ENCODE measurements around the gene MTM1.

Gene MTM1

GRCh38 chrX:150530821-150531220 is 37.6 kb upstream of the MTM1 start:
- DNase-seq (ENCODE audit: low spot score): no peak
- in situ Hi-C loops (cut with MboI; ENCODE audit: low pct_unique_long_range_greater_than_20kb, low sequenced_read_pairs, unreplicated experiment): no loop called here
- TF ChIP-seq CTCF (IDR thresholded peaks at IDR 0.05; ENCODE audit: extremely low read depth, insufficient read depth, missing control alignments): no peak

DNA sequence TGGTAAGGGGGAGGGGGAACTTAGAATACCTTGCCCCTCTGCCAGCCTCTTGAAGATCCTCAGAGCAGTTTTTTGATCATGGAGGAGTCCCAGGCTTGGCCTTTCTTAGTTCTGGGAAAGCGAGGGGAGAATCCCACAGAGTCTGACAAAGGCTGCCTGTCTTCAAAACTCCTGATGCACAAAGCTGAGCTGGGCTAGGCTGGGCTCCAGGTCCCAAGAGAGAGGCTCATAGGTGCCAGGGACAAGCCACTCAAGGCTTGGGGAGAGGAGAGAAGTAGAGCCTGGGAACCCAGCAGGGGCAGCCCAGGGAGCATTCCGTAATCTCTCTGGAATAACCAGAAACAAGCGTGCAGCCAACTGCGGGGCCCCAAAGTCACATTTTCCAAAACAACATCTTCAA is 37.0 kb upstream of the MTM1 start:
- in situ Hi-C loops (cut with MboI; ENCODE audit: low pct_unique_long_range_greater_than_20kb, low sequenced_read_pairs, unreplicated experiment): no loop called here
- DNase-seq (ENCODE audit: low spot score): no peak
- no peak for TF ChIP-seq CTCF (IDR thresholded peaks at IDR 0.05; ENCODE audit: extremely low read depth, insufficient read depth, missing control alignments)

DNA sequence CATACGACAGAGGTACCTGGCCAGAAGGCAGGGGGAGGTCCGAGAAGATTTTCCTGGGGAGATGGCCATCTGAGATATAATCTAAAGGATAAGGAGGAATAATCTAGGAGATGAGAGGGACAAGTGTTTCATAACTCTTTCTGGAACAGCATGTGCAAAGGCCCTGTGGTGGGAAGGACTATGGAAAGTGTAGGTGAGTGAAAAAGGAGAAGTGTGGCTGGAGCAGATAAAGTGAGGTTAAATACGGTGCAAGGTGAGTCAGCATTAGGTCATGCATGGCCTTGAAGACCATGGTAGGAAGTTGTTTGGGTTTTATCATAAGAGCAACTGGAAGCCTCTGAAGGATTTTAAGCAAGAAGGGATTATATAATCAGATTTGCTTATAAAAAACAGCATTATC is 34.6 kb upstream of the MTM1 start:
- in situ Hi-C loops (cut with MboI; ENCODE audit: low pct_unique_long_range_greater_than_20kb, low sequenced_read_pairs, unreplicated experiment): no loop called here
- no peak for DNase-seq (ENCODE audit: low spot score)
- TF ChIP-seq CTCF (IDR thresholded peaks at IDR 0.05; ENCODE audit: extremely low read depth, insufficient read depth, missing control alignments): no peak

DNA sequence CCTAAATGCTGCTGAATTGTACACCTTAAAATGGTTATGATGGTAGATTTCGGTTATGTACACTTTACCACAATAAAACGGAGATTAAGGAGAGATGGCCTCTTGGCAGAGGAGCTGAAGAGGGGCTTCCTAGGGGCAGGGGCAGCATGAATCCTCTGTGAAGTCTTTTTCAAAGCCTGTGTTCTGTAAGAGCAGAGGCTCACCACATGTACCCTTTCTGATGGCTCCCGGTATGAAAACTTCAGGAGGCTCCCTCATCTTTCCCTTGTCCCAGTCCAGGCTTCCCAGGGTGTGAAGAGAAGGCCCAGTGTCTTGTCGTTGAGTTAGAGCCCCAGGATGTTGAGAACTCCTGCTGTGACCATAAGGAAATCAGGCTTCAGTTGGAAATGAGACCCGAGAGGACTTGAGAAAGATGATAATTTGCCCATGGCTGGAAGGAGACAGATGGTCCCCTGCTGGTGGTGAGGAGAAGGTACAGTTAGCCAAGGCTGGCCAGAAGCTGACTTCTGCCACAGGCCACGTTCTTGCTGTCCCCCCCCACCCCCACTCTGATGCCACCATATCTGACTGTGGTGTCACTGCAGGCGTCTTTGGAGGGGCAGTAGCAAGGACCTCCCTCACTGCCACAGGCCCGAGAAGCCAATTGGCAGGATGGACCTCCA is 31.8 kb upstream of the MTM1 start:
- in situ Hi-C loops (cut with MboI; ENCODE audit: low pct_unique_long_range_greater_than_20kb, low sequenced_read_pairs, unreplicated experiment): no loop called here
- TF ChIP-seq CTCF (IDR thresholded peaks at IDR 0.05; ENCODE audit: extremely low read depth, insufficient read depth, missing control alignments): peak; percentile 11
- DNase-seq (ENCODE audit: low spot score): no peak

DNA sequence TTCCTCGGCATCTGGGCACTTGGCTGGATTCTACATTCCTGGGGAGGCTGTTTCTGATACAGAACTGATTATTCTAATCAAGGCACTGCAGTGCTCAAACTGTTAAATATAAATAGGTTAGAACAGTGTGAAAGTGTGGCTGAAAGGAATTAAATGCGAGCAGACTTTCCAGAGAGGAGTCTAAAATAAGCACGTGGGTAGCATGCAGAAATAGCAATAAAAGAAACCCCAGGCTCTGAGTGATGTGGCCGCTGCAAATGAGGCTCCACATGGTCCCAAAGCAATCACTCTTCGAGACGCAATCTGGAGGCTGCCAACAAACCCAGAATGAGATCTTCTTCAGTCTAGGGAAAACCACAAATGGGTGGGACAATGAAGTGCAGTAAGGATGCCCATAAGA is 30.6 kb upstream of the MTM1 start:
- no peak for DNase-seq (ENCODE audit: low spot score)
- in situ Hi-C loops (cut with MboI; ENCODE audit: low pct_unique_long_range_greater_than_20kb, low sequenced_read_pairs, unreplicated experiment): no loop called here
- no peak for TF ChIP-seq CTCF (IDR thresholded peaks at IDR 0.05; ENCODE audit: extremely low read depth, insufficient read depth, missing control alignments)

- no peak for TF ChIP-seq CTCF (IDR thresholded peaks at IDR 0.05; ENCODE audit: extremely low read depth, insufficient read depth, missing control alignments)
- in situ Hi-C loops (cut with MboI; ENCODE audit: low pct_unique_long_range_greater_than_20kb, low sequenced_read_pairs, unreplicated experiment): no loop called here
- no peak for DNase-seq (ENCODE audit: low spot score)
Observed at GRCh38 chrX:150540965-150541364, 27.5 kb upstream of the MTM1 start.

- in situ Hi-C loops (cut with MboI; ENCODE audit: low pct_unique_long_range_greater_than_20kb, low sequenced_read_pairs, unreplicated experiment): no loop called here
Observed at GRCh38 chrX:150542846-150543229, 25.6 kb upstream of the MTM1 start.

More at GRCh38 chrX:150542846-150543229, 25.6 kb upstream of the MTM1 start:
- no peak for TF ChIP-seq CTCF (IDR thresholded peaks at IDR 0.05; ENCODE audit: extremely low read depth, insufficient read depth, missing control alignments)
- peak; percentile 43 for DNase-seq (ENCODE audit: low spot score)
